ENCODE measurements around the gene DST.

DST gene

DNA sequence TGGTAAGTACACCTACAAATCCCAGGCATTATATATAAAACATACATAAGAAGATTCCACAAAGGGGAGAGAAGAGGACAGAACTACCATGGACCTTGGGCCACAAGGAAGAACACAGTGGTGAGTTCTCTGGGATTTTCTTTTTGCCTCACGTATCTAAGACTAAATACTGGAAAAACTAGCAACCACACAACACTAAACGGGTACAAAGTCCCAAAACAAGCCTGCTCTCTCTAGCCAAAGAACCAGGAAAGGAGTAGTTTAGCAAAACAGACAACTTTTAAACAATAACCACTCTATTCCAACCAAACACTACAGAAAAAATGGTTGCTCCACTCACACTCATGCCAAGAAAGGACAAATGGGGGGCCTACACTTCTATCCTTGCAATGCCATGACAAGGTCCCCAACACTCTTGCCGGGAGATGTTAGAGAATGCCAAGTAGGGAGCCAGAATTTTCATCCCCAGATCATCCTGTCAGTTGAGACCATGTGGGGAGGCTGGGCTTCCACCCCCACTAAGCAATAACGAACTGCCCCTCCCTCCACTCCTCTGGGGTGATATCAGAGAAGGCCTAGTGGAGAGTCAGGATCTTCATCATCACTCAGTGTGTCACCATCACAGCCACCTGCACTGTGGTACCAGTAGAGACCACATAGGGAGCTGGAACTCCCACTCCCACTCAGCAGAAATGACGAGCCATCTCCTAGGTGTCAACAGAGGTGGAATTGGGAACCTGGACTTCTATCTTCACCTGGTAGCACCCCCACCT is 123.5 kb downstream of the DST start:
- TF ChIP-seq, protein P1, sequence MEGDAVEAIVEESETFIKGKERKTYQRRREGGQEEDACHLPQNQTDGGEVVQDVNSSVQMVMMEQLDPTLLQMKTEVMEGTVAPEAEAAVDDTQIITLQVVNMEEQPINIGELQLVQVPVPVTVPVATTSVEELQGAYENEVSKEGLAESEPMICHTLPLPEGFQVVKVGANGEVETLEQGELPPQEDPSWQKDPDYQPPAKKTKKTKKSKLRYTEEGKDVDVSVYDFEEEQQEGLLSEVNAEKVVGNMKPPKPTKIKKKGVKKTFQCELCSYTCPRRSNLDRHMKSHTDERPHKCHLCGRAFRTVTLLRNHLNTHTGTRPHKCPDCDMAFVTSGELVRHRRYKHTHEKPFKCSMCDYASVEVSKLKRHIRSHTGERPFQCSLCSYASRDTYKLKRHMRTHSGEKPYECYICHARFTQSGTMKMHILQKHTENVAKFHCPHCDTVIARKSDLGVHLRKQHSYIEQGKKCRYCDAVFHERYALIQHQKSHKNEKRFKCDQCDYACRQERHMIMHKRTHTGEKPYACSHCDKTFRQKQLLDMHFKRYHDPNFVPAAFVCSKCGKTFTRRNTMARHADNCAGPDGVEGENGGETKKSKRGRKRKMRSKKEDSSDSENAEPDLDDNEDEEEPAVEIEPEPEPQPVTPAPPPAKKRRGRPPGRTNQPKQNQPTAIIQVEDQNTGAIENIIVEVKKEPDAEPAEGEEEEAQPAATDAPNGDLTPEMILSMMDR (IDR thresholded peaks at IDR 0.05; ENCODE audit: low read depth, low read length, missing control alignments) = no peak
- no peak overlapping the region for H3K4me3 ChIP-seq (ENCODE audit: low read depth, low read length)
- in situ Hi-C loops (cut with HindIII; ENCODE audit: low sequenced_read_pairs) = no loop called here
- no peak for DNase-seq (ENCODE audit: low read depth)

DNA sequence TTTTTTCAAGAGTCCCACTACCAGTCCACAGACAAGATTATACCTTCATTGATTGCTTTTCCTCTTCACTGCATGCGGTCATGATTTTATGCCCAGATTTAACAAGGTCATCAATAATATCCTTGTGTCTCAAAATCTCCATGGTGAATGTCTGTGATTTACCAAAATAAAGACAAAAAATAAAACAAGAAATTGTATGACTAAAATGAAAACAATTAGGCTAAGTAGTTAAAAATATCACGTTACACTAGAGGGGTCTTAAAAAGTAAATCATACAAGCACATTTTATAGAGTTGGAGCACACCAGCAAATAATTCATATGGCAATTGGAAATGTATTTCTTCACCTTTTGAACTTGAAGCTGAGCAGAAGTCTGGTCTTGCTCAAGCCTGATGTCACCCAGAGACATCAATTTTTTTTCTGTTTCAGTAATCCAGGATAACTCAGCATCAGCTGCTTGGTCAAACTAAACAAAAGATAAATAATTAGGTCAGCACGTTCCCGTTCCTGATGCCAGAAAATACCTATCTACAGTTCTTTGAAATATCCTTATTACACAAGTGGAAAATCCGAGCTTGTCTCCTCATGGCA is 125.4 kb downstream of the DST start:
- TF ChIP-seq, protein P1 (IDR thresholded peaks at IDR 0.05; ENCODE audit: low read depth, low read length, missing control alignments) = no peak
- in situ Hi-C loops (cut with HindIII; ENCODE audit: low sequenced_read_pairs) = no loop called here
- no peak overlapping the region for H3K4me3 ChIP-seq (ENCODE audit: low read depth, low read length)
- DNase-seq (ENCODE audit: low read depth) = no peak

DNA sequence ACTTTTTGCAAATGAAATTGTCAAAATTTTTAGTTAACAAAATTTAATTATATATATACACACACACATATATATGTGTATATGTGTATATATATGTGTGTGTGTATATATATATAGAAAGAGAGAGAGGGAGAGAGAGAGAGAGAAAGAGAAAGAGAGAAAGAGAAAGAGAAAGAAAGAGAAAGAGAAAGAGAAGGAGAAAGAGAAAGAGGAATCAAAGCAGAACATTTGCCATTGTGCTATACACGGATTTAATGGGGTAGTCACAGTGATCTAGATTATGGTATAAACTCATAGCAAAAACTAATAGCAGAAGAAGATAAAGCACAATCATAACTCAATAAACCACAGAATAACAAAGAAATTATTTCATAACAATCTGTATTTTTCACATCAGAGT is 126.7 kb downstream of the DST start:
- TF ChIP-seq, protein P1 (IDR thresholded peaks at IDR 0.05; ENCODE audit: low read depth, low read length, missing control alignments) = no peak
- in situ Hi-C loops (cut with HindIII; ENCODE audit: low sequenced_read_pairs) = no loop called here
- no peak overlapping the region for H3K4me3 ChIP-seq (ENCODE audit: low read depth, low read length)
- no peak for DNase-seq (ENCODE audit: low read depth)

DNA sequence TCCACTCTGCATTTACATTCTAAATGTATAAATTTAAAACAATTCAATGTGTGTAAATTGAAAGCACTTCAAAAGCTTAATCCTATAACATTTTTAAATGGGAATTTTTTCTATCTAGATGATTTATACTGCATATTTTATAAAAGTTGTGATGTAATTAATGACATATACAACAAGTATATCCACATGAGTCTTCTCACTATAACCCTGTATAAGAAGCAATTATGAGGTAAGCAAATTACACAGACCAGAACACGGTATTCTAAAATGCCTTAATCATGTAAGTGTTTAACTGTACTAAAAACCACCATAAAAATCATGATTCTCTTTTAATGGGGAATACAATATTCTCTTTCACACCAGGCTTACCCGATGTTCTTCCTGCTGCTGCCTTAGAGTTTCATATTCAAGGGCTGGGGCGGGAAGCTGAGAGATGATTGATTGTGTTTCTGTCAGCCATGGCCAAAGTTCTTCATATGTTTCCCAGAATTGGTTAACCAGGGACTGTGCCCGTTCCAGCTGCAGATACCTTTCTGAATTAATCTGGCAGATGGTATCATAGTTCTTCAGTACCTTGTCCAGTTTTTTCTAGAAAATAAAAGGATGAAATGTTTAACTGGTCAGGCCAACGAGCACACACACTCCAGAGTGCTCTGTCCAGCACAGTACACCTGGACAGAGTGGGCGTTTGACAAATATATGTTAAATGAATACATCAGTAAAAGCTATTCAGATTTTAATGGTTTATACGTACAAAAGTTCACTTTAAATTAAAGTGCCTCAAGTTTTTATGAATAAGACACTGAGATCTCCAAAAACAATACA is 127.4 kb downstream of the DST start:
- no peak overlapping the region for H3K4me3 ChIP-seq (ENCODE audit: low read depth, low read length)
- TF ChIP-seq, protein P1 (IDR thresholded peaks at IDR 0.05; ENCODE audit: low read depth, low read length, missing control alignments) = no peak
- in situ Hi-C loops (cut with HindIII; ENCODE audit: low sequenced_read_pairs) = no loop called here
- DNase-seq (ENCODE audit: low read depth) = no peak

DNA sequence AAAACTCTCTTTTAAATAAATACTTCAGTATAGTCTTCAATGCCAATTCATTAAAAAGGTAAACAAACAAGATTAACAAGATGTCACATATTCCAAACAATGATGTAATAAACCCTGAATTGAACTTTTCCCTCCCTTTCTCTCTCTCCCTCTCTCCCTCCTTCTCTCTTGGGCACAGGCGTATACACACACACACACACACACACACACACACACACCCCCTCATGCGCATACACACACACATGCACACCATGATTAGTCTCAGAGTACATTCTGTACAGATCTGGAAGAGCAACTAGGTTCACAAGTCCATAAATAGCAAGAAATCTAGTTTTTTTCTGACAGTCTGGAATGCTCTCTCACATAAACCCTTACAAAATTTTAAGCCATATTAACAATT is 128.3 kb downstream of the DST start:
- DNase-seq (ENCODE audit: low read depth) = no peak
- H3K4me3 ChIP-seq (ENCODE audit: low read depth, low read length) = no peak overlapping the region
- TF ChIP-seq, protein P1 (IDR thresholded peaks at IDR 0.05; ENCODE audit: low read depth, low read length, missing control alignments) = no peak
- in situ Hi-C loops (cut with HindIII; ENCODE audit: low sequenced_read_pairs) = no loop called here

DNA sequence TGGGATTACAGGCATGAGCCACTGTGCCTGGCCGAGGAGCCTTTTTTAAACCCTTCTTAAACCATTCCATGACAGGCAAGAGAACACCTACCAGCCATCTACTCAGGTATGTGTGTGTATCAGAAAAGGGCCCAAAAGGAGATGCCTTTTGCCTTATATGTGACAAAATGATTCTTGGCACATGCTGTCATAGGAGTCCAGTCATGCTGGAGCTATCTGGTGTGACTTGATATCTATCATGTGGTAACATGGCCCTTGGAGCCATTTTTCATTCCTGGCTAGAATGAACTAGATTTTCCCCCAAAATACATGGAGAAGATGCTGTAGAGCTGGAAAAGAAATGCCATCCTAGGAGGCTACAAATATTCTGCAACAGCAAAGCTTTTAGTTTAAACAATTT is 129.1 kb downstream of the DST start:
- no peak for DNase-seq (ENCODE audit: low read depth)

More for the DNA sequence above, 129.1 kb downstream of the DST start:
- in situ Hi-C loops (cut with HindIII; ENCODE audit: low sequenced_read_pairs) = no loop called here
- H3K4me3 ChIP-seq (ENCODE audit: low read depth, low read length) = no peak overlapping the region
- TF ChIP-seq, protein P1 (IDR thresholded peaks at IDR 0.05; ENCODE audit: low read depth, low read length, missing control alignments) = no peak

All from astrocyte of the cerebellum (primary cell).